A549 (cell line): ENCODE results near the gene ADGRG2.

Experiments
- BHLHE40 ChIP-seq: IDR thresholded peaks from 2 replicates; pipeline ENCODE4 v1.6.1; 2012; ENCODE audit warnings: low read depth, low read length, inconsistent platforms
- CHD4 ChIP-seq: fragments of 200-600 bp; sonication (generic); IDR thresholded peaks from 2 replicates; pipeline ENCODE4 v1.6.1; 2016; ENCODE audit warnings: antibody characterized with exemption, mild to moderate bottlenecking, borderline replicate concordance
- CTCF ChIP-seq: fragments of >200 bp; sonication (Bioruptor Twin); formaldehyde crosslinking; IDR thresholded peaks from 3 replicates; pipeline ENCODE4 v1.5.1; 2016
- JUNB ChIP-seq: fragments of >200 bp; sonication (Bioruptor Twin); formaldehyde crosslinking; IDR thresholded peaks from 2 replicates; pipeline ENCODE4 v1.6.1; 2016
- KDM1A ChIP-seq: fragments of 200-600 bp; sonication (generic); IDR thresholded peaks from 2 replicates; pipeline ENCODE4 v1.6.1; 2016; ENCODE audit warnings: low read depth, mild to moderate bottlenecking
- MAX ChIP-seq: IDR thresholded peaks from 2 replicates; pipeline ENCODE4 v1.6.1; 2012
- NPAS2 ChIP-seq: fragments of 250-450 bp; sonication (Bioruptor Pico); IDR thresholded peaks from 2 replicates; pipeline ENCODE4 v1.8.0; 2022; ENCODE audit warnings: mild to moderate bottlenecking, moderate library complexity, borderline replicate concordance
- POLR2A ChIP-seq: IDR thresholded peaks from 2 replicates; pipeline ENCODE4 v1.6.1; 2012; ENCODE audit warnings: mild to moderate bottlenecking, low read length
- RAD21 ChIP-seq, 2 experiments: fragments of >200 bp in 1 of 2; sonication (Bioruptor Twin) in 1 of 2; formaldehyde crosslinking in 1 of 2; IDR thresholded peaks in 1 of 2; conservative IDR thresholded peaks in 1 of 2; 2 replicates in 1 of 2; 3 replicates in 1 of 2; pipeline ENCODE4 v1.6.1; 2012 to 2018; ENCODE audit warnings: inconsistent platforms in 1 of 2
- RARB ChIP-seq: fragments of 250-450 bp; sonication (Bioruptor Pico); IDR thresholded peaks from 2 replicates; pipeline ENCODE4 v1.8.0; 2021; ENCODE audit warnings: mild to moderate bottlenecking, moderate library complexity
- RFX5 ChIP-seq: fragments of 450-650 bp; IDR thresholded peaks from 2 replicates; pipeline ENCODE4 v1.7.1; 2014; ENCODE audit warnings: antibody characterized with exemption, mild to moderate bottlenecking, moderate library complexity
- TP53 ChIP-seq: fragments of 250-450 bp; sonication (Bioruptor Pico); IDR thresholded peaks from 2 replicates; pipeline ENCODE4 v1.5.0; 2021; ENCODE audit warnings: mild to moderate bottlenecking, moderate library complexity

- TF ChIP-seq RAD21 (conservative IDR thresholded peaks at IDR 0.05 in 1 of 2, IDR thresholded peaks at IDR 0.05 in 1 of 2) (no peak), NPAS2 (CRISPR knock-in tag) (no peak), CTCF (no peak), CHD4 (no peak), RARB (CRISPR knock-in tag) (no peak), POLR2A (no peak), JUNB (peak; percentile 65), MAX (0 out of 2 replicates have a peak, but pooled peaks have one; percentile 27), TP53 (CRISPR knock-in tag) (no peak), BHLHE40 (no peak), KDM1A (no peak), RFX5 (no peak)
Measured at GRCh38 chrX:18994713-18995112, 127.6 kb downstream of the ADGRG2 start.
